GM23338 (cell line): ENCODE data around the gene RGS17. TPM values are rescaled to one million over a fixed set of nuclear protein-coding genes. Genes with fewer than 3 reads are reported as not detected.

Source experiments
- ATAC-seq: fragments of 200-7000 bp; cut with Tn5 transposase; 3 replicates; pipeline ENCODE4 v1.9.1; 2020
- DNase-seq: peaks from one replicate; pipeline ENCODE4 v3.0.0-alpha.2; 2015; ENCODE audit warnings: low spot score
- H2AFZ ChIP-seq: fragments of 200-600 bp; sonication (generic); 2 replicates; pipeline ENCODE4 v1.8.0; 2016; ENCODE audit warnings: antibody characterized with exemption, mild to moderate bottlenecking, moderate library complexity
- H3F3A ChIP-seq: fragments of 200-600 bp; sonication (generic); replicated peaks from 2 replicates; pipeline ENCODE4 v1.8.0; 2017; ENCODE audit warnings: antibody characterized with exemption, mixed run types, low read depth
- H3K27ac ChIP-seq: fragments of 200-600 bp; sonication (generic); 2 replicates; pipeline ENCODE4 v1.6.1; 2016; ENCODE audit warnings: low read depth
- H3K27me3 ChIP-seq: fragments of 200-600 bp; sonication (generic); 2 replicates; pipeline ENCODE4 v1.8.0; 2016; ENCODE audit warnings: mild to moderate bottlenecking, mixed run types, moderate library complexity; ENCODE audit not compliant: insufficient read depth
- H3K36me3 ChIP-seq: fragments of 200-600 bp; sonication (generic); 2 replicates; pipeline ENCODE4 v1.8.0; 2016; ENCODE audit warnings: mild to moderate bottlenecking; ENCODE audit not compliant: insufficient read depth
- H3K4me1 ChIP-seq: fragments of 200-600 bp; sonication (generic); 2 replicates; pipeline ENCODE4 v1.8.0; 2016; ENCODE audit warnings: mild to moderate bottlenecking, moderate library complexity; ENCODE audit not compliant: insufficient read depth
- H3K4me2 ChIP-seq: fragments of 200-600 bp; sonication (generic); 2 replicates; pipeline ENCODE4 v1.7.1; 2017; ENCODE audit warnings: mixed run types
- H3K4me3 ChIP-seq: fragments of 200-600 bp; sonication (generic); 2 replicates; pipeline ENCODE4 v1.6.1; 2016; ENCODE audit warnings: mixed run types
- H3K79me2 ChIP-seq: fragments of 200-600 bp; sonication (generic); replicated peaks from 2 replicates; pipeline ENCODE4 v1.8.0; 2017; ENCODE audit warnings: mild to moderate bottlenecking; ENCODE audit not compliant: insufficient read depth
- H3K9me2 ChIP-seq: fragments of 200-600 bp; sonication (generic); 2 replicates; pipeline ENCODE4 v1.8.0; 2017; ENCODE audit not compliant: insufficient read depth
- H4K20me1 ChIP-seq: fragments of 200-600 bp; sonication (generic); replicated peaks from 2 replicates; pipeline ENCODE4 v1.8.0; 2017; ENCODE audit warnings: mild to moderate bottlenecking; ENCODE audit not compliant: insufficient read depth
- H3K27ac Mint-ChIP-seq: 2 replicates; pipeline ENCODE4 v1.8.0; 2020; ENCODE audit warnings: inconsistent platforms, mild to moderate bottlenecking, moderate library complexity, mixed read lengths
- H3K27me3 Mint-ChIP-seq: 3 replicates; pipeline ENCODE4 v1.8.0; 2022; ENCODE audit warnings: low read depth, mild to moderate bottlenecking, moderate library complexity, mixed read lengths, inconsistent platforms; ENCODE audit not compliant: insufficient read depth, poor library complexity
- H3K36me3 Mint-ChIP-seq: 3 replicates; pipeline ENCODE4 v1.8.0; 2021; ENCODE audit warnings: low read depth, mild to moderate bottlenecking, inconsistent platforms, moderate library complexity, mixed read lengths
- H3K4me1 Mint-ChIP-seq: 3 replicates; pipeline ENCODE4 v1.8.0; 2020; ENCODE audit warnings: mild to moderate bottlenecking, inconsistent platforms, mixed read lengths
- H3K4me3 Mint-ChIP-seq: 3 replicates; pipeline ENCODE4 v1.8.0; 2021; ENCODE audit warnings: moderate library complexity, mild to moderate bottlenecking, inconsistent platforms, mixed read lengths
- H3K9me3 Mint-ChIP-seq: 3 replicates; pipeline ENCODE4 v1.8.0; 2020; ENCODE audit warnings: moderate library complexity, mild to moderate bottlenecking, inconsistent platforms, mixed read lengths
- CREB1 ChIP-seq: fragments of 250-450 bp; sonication (Bioruptor Pico); IDR thresholded peaks from 2 replicates; pipeline ENCODE4 v1.5.0; 2020; ENCODE audit warnings: low read depth, mild to moderate bottlenecking, moderate library complexity
- EZH2 ChIP-seq: fragments of 200-600 bp; sonication (generic); IDR thresholded peaks from one replicate; pipeline ENCODE4 v1.8.0; 2017; ENCODE audit warnings: antibody characterized with exemption, mild to moderate bottlenecking, low read depth; ENCODE audit not compliant: unreplicated experiment
- EZH2phosphoT487 ChIP-seq: fragments of 200-600 bp; sonication (generic); IDR thresholded peaks from one replicate; pipeline ENCODE4 v1.8.1; 2018; ENCODE audit warnings: antibody characterized with exemption; ENCODE audit not compliant: unreplicated experiment
- NANOG ChIP-seq: IDR thresholded peaks from 2 replicates; pipeline ENCODE4 v1.6.1; 2016; ENCODE audit warnings: antibody characterized with exemption, borderline replicate concordance
- POLR2AphosphoS5 ChIP-seq: IDR thresholded peaks from 2 replicates; pipeline ENCODE4 v1.6.1; 2016; ENCODE audit warnings: antibody characterized with exemption, low read depth
- STAT1 ChIP-seq: IDR thresholded peaks from one replicate; pipeline ENCODE4 v1.6.1; 2016; ENCODE audit warnings: antibody characterized with exemption; ENCODE audit not compliant: unreplicated experiment
- ZNF331 ChIP-seq: fragments of 250-450 bp; sonication (Bioruptor Pico); IDR thresholded peaks from 2 replicates; pipeline ENCODE4 v1.5.0; 2020; ENCODE audit warnings: low read depth, mild to moderate bottlenecking, moderate library complexity
- polyA plus RNA-seq: library from polyadenylated mRNA; unstranded; fragments of >200 nt; fragmentation: Nextera tagmentation; extraction: Ambion mirVana; gene quantifications from 2 replicates; pipeline ENCODE4 v1.2.1, GENCODE V29; 2016
- total RNA-seq: library from RNA; depleted of rRNA; stranded (reverse); fragments of >200 nt; shearing (Covaris generic); gene quantifications from 2 replicates; pipeline ENCODE4 v1.2.3, GENCODE V29; 2014
- TF ChIP-seq, protein P1 (sequence below): IDR thresholded peaks from 2 replicates; pipeline ENCODE4 v1.6.1; 2016; ENCODE audit warnings: antibody characterized with exemption
- TF ChIP-seq, protein P2 (sequence below): fragments of 250-450 bp; sonication (Bioruptor Pico); IDR thresholded peaks from 2 replicates; pipeline ENCODE4 v1.5.0; 2020; ENCODE audit warnings: mild to moderate bottlenecking, moderate library complexity

RGS17 gene
- total and polyA plus RNA-seq, 2 experiments from 2014 or later, result 12.1 to 12.3 TPM

- TF ChIP-seq POLR2AphosphoS5 (no peak), STAT1 (no peak), EZH2 (no peak), ZNF331 (CRISPR knock-in tag) (no peak), CREB1 (CRISPR knock-in tag) (no peak), NANOG (no peak), EZH2phosphoT487 (no peak)
- TF ChIP-seq, protein P1, sequence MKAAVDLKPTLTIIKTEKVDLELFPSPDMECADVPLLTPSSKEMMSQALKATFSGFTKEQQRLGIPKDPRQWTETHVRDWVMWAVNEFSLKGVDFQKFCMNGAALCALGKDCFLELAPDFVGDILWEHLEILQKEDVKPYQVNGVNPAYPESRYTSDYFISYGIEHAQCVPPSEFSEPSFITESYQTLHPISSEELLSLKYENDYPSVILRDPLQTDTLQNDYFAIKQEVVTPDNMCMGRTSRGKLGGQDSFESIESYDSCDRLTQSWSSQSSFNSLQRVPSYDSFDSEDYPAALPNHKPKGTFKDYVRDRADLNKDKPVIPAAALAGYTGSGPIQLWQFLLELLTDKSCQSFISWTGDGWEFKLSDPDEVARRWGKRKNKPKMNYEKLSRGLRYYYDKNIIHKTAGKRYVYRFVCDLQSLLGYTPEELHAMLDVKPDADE, result no peak
- TF ChIP-seq, protein P2, sequence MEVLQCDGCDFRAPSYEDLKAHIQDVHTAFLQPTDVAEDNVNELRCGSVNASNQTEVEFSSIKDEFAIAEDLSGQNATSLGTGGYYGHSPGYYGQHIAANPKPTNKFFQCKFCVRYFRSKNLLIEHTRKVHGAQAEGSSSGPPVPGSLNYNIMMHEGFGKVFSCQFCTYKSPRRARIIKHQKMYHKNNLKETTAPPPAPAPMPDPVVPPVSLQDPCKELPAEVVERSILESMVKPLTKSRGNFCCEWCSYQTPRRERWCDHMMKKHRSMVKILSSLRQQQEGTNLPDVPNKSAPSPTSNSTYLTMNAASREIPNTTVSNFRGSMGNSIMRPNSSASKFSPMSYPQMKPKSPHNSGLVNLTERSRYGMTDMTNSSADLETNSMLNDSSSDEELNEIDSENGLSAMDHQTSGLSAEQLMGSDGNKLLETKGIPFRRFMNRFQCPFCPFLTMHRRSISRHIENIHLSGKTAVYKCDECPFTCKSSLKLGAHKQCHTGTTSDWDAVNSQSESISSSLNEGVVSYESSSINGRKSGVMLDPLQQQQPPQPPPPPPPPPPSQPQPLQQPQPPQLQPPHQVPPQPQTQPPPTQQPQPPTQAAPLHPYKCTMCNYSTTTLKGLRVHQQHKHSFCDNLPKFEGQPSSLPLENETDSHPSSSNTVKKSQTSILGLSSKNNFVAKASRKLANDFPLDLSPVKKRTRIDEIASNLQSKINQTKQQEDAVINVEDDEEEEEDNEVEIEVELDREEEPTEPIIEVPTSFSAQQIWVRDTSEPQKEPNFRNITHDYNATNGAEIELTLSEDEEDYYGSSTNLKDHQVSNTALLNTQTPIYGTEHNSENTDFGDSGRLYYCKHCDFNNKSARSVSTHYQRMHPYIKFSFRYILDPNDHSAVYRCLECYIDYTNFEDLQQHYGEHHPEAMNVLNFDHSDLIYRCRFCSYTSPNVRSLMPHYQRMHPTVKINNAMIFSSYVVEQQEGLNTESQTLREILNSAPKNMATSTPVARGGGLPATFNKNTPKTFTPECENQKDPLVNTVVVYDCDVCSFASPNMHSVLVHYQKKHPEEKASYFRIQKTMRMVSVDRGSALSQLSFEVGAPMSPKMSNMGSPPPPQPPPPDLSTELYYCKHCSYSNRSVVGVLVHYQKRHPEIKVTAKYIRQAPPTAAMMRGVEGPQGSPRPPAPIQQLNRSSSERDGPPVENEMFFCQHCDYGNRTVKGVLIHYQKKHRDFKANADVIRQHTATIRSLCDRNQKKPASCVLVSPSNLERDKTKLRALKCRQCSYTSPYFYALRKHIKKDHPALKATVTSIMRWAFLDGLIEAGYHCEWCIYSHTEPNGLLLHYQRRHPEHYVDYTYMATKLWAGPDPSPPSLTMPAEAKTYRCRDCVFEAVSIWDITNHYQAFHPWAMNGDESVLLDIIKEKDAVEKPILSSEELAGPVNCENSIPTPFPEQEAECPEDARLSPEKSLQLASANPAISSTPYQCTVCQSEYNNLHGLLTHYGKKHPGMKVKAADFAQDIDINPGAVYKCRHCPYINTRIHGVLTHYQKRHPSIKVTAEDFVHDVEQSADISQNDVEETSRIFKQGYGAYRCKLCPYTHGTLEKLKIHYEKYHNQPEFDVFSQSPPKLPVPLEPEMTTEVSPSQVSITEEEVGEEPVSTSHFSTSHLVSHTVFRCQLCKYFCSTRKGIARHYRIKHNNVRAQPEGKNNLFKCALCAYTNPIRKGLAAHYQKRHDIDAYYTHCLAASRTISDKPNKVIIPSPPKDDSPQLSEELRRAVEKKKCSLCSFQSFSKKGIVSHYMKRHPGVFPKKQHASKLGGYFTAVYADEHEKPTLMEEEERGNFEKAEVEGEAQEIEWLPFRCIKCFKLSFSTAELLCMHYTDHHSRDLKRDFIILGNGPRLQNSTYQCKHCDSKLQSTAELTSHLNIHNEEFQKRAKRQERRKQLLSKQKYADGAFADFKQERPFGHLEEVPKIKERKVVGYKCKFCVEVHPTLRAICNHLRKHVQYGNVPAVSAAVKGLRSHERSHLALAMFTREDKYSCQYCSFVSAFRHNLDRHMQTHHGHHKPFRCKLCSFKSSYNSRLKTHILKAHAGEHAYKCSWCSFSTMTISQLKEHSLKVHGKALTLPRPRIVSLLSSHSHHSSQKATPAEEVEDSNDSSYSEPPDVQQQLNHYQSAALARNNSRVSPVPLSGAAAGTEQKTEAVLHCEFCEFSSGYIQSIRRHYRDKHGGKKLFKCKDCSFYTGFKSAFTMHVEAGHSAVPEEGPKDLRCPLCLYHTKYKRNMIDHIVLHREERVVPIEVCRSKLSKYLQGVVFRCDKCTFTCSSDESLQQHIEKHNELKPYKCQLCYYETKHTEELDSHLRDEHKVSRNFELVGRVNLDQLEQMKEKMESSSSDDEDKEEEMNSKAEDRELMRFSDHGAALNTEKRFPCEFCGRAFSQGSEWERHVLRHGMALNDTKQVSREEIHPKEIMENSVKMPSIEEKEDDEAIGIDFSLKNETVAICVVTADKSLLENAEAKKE (CRISPR knock-in tag), result no peak
- Histone ChIP-seq H4K20me1 (no peaks in the 10 kb centered on the region), H3K79me2 (no peaks in the 10 kb centered on the region), H3K27me3 (no peaks in the 10 kb centered on the region), H3K4me3 (no peak overlapping the region), H3K27ac (no peak overlapping the region), H3F3A (no peaks in the 10 kb centered on the region), H3K9me2 (no peaks in the 10 kb centered on the region), H2AFZ (no peak overlapping the region), H3K4me2 (no peak overlapping the region), H3K36me3 (no peaks in the 10 kb centered on the region), H3K4me1 (no peaks in the 10 kb centered on the region)
- DNase-seq (no peak), ATAC-seq (no peak)
- Mint-ChIP-seq H3K4me1 (no peaks in the 10 kb centered on the region), H3K9me3 (no peaks in the 10 kb centered on the region), H3K27me3 (no peaks in the 10 kb centered on the region), H3K36me3 (no peaks in the 10 kb centered on the region), H3K27ac (no peak overlapping the region), H3K4me3 (no peak overlapping the region)
These were observed 40.7 kb downstream of the RGS17 start for GRCh38 chr6:153090241-153090930.
